Measurements from ENCODE around the gene SLC4A2.

SLC4A2 gene

GRCh38 chr7:151122796-151123157, 63.4 kb downstream of the SLC4A2 start:
- ATAC-seq = no peak
- TF ChIP-seq ZNF8 (CRISPR knock-in tag; IDR thresholded peaks at IDR 0.05) (no peak), ESRRG (CRISPR knock-in tag; IDR thresholded peaks at IDR 0.05) (no peak), GLIS3 (CRISPR knock-in tag; IDR thresholded peaks at IDR 0.05) (no peak), ZNF70 (CRISPR knock-in tag; IDR thresholded peaks at IDR 0.05) (no peak), ARNTL (CRISPR knock-in tag; IDR thresholded peaks at IDR 0.05; ENCODE audit: borderline replicate concordance, low read depth) (no peak), RARB (CRISPR knock-in tag; IDR thresholded peaks at IDR 0.05) (no peak), BACH2 (CRISPR knock-in tag; IDR thresholded peaks at IDR 0.05; ENCODE audit: borderline replicate concordance) (no peak), CREB5 (CRISPR knock-in tag; IDR thresholded peaks at IDR 0.05; ENCODE audit: low read depth) (no peak), PPARA (CRISPR knock-in tag; IDR thresholded peaks at IDR 0.05; ENCODE audit: borderline replicate concordance) (no peak), TCF4 (CRISPR knock-in tag; IDR thresholded peaks at IDR 0.05; ENCODE audit: borderline replicate concordance) (no peak), CSRNP3 (CRISPR knock-in tag; IDR thresholded peaks at IDR 0.05) (no peak), ISL1 (CRISPR knock-in tag; IDR thresholded peaks at IDR 0.05) (no peak), CSDC2 (CRISPR knock-in tag; IDR thresholded peaks at IDR 0.05) (no peak), SNAI2 (CRISPR knock-in tag; IDR thresholded peaks at IDR 0.05) (no peak)
- TF ChIP-seq, protein P1, sequence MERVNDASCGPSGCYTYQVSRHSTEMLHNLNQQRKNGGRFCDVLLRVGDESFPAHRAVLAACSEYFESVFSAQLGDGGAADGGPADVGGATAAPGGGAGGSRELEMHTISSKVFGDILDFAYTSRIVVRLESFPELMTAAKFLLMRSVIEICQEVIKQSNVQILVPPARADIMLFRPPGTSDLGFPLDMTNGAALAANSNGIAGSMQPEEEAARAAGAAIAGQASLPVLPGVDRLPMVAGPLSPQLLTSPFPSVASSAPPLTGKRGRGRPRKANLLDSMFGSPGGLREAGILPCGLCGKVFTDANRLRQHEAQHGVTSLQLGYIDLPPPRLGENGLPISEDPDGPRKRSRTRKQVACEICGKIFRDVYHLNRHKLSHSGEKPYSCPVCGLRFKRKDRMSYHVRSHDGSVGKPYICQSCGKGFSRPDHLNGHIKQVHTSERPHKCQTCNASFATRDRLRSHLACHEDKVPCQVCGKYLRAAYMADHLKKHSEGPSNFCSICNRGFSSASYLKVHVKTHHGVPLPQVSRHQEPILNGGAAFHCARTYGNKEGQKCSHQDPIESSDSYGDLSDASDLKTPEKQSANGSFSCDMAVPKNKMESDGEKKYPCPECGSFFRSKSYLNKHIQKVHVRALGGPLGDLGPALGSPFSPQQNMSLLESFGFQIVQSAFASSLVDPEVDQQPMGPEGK (CRISPR knock-in tag; IDR thresholded peaks at IDR 0.05; ENCODE audit: borderline replicate concordance) = no peak
- TF ChIP-seq, protein P2, sequence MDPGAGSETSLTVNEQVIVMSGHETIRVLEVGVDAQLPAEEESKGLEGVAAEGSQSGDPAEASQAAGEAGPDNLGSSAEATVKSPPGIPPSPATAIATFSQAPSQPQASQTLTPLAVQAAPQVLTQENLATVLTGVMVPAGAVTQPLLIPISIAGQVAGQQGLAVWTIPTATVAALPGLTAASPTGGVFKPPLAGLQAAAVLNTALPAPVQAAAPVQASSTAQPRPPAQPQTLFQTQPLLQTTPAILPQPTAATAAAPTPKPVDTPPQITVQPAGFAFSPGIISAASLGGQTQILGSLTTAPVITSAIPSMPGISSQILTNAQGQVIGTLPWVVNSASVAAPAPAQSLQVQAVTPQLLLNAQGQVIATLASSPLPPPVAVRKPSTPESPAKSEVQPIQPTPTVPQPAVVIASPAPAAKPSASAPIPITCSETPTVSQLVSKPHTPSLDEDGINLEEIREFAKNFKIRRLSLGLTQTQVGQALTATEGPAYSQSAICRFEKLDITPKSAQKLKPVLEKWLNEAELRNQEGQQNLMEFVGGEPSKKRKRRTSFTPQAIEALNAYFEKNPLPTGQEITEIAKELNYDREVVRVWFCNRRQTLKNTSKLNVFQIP (CRISPR knock-in tag; IDR thresholded peaks at IDR 0.05; ENCODE audit: borderline replicate concordance, low read depth) = no peak

- TF ChIP-seq BACH2 (CRISPR knock-in tag; IDR thresholded peaks at IDR 0.05; ENCODE audit: borderline replicate concordance) (no peak), TOX (CRISPR knock-in tag; IDR thresholded peaks at IDR 0.05; ENCODE audit: borderline replicate concordance) (no peak), ZFP30 (CRISPR knock-in tag; IDR thresholded peaks at IDR 0.05) (no peak), TCF4 (CRISPR knock-in tag; IDR thresholded peaks at IDR 0.05; ENCODE audit: borderline replicate concordance) (no peak), GLIS3 (CRISPR knock-in tag; IDR thresholded peaks at IDR 0.05) (no peak), RARB (CRISPR knock-in tag; IDR thresholded peaks at IDR 0.05) (no peak), PPARA (CRISPR knock-in tag; IDR thresholded peaks at IDR 0.05; ENCODE audit: borderline replicate concordance) (no peak), ZNF8 (CRISPR knock-in tag; IDR thresholded peaks at IDR 0.05) (no peak), ZNF70 (CRISPR knock-in tag; IDR thresholded peaks at IDR 0.05) (no peak)
- TF ChIP-seq, protein P2 (CRISPR knock-in tag; IDR thresholded peaks at IDR 0.05; ENCODE audit: borderline replicate concordance, low read depth) = no peak
- peak; percentile 1; the same call in 1 of the 3 replicates for ATAC-seq
Observed at GRCh38 chr7:151123158-151123821, 63.9 kb downstream of the SLC4A2 start.

GRCh38 chr7:151123822-151124464, 64.6 kb downstream of the SLC4A2 start:
- peak; percentile 97 for ATAC-seq
- no peak for TF ChIP-seq ZNF565 (CRISPR knock-in tag; conservative IDR thresholded peaks at IDR 0.05; ENCODE audit: low read depth)
- TF ChIP-seq ZFP3 (CRISPR knock-in tag; IDR thresholded peaks at IDR 0.05) = no peak
- TF ChIP-seq TSHZ2 (CRISPR knock-in tag; IDR thresholded peaks at IDR 0.05) = no peak
- TF ChIP-seq TOX (CRISPR knock-in tag; IDR thresholded peaks at IDR 0.05; ENCODE audit: borderline replicate concordance) = no peak
- no peak for TF ChIP-seq ISL1 (CRISPR knock-in tag; IDR thresholded peaks at IDR 0.05)
- no peak for TF ChIP-seq ZC3H10 (CRISPR knock-in tag; IDR thresholded peaks at IDR 0.05)
- no peak for TF ChIP-seq ZNF70 (CRISPR knock-in tag; IDR thresholded peaks at IDR 0.05)
- TF ChIP-seq RARB (CRISPR knock-in tag; IDR thresholded peaks at IDR 0.05) = no peak
- no peak for TF ChIP-seq OSR1 (CRISPR knock-in tag; IDR thresholded peaks at IDR 0.05)
- TF ChIP-seq GLIS3 (CRISPR knock-in tag; IDR thresholded peaks at IDR 0.05) = no peak
- TF ChIP-seq ESRRG (CRISPR knock-in tag; IDR thresholded peaks at IDR 0.05) = no peak
- no peak for TF ChIP-seq CSDC2 (CRISPR knock-in tag; IDR thresholded peaks at IDR 0.05)
- no peak for TF ChIP-seq ARNTL (CRISPR knock-in tag; IDR thresholded peaks at IDR 0.05; ENCODE audit: borderline replicate concordance, low read depth)
- TF ChIP-seq, protein P2 (CRISPR knock-in tag; IDR thresholded peaks at IDR 0.05; ENCODE audit: borderline replicate concordance, low read depth) = no peak
